ENCODE data around the gene USP47.

- TF ChIP-seq CTCF (conservative IDR thresholded peaks at IDR 0.05; ENCODE audit: low read depth, low read length) (no peak), EZH2 (IDR thresholded peaks at IDR 0.05; ENCODE audit: borderline replicate concordance, low read depth, low read length, poor library complexity, severe bottlenecking) (no peak)
These were observed 75.2 kb downstream of the USP47 start for GRCh38 chr11:11916981-11917399.
